Measurements from ENCODE around the gene CEP85. TPM values are rescaled to one million over a fixed set of nuclear protein-coding genes. Genes with fewer than 3 reads are reported as not detected.
A peak's percentile ranks its signal among the peaks of the same experiment; 100 is the strongest.

Gene CEP85
- total RNA-seq, 1 donor from 2014 or later: 8.4 TPM

- Histone ChIP-seq H3K4me3 (ENCODE audit: low read depth, low read length) (no peak overlapping the region), H3K27me3 (ENCODE audit: control insufficient read depth, insufficient read depth, low read length) (no peaks in the 10 kb centered on the region), H3K36me3 (ENCODE audit: control insufficient read depth, insufficient read depth, low read length) (no peaks in the 10 kb centered on the region)
- no peak for FAIRE-seq
- TF ChIP-seq CTCF (IDR thresholded peaks at IDR 0.05; ENCODE audit: insufficient read depth, low read length, severe bottlenecking): no peak
- DNase-seq (ENCODE audit: low read depth): no peak
Observed at GRCh38 chr1:26287033-26287711, 53.2 kb downstream of the CEP85 start.

- H3K4me3 ChIP-seq (ENCODE audit: low read depth, low read length): no peak overlapping the region
- H3K36me3 ChIP-seq (ENCODE audit: control insufficient read depth, insufficient read depth, low read length): no peaks in the 10 kb centered on the region
- TF ChIP-seq CTCF (IDR thresholded peaks at IDR 0.05; ENCODE audit: insufficient read depth, low read length, severe bottlenecking): no peak
- H3K27me3 ChIP-seq (ENCODE audit: control insufficient read depth, insufficient read depth, low read length): no peaks in the 10 kb centered on the region
- DNase-seq (ENCODE audit: low read depth): no peak
- no peak for FAIRE-seq
Observed at GRCh38 chr1:26287811-26288210, 53.8 kb downstream of the CEP85 start.

GRCh38 chr1:26288311-26288941 is 54.4 kb downstream of the CEP85 start:
- no peak for FAIRE-seq
- TF ChIP-seq CTCF (IDR thresholded peaks at IDR 0.05; ENCODE audit: insufficient read depth, low read length, severe bottlenecking): no peak
- no peak overlapping the region for H3K4me3 ChIP-seq (ENCODE audit: low read depth, low read length)

GRCh38 chr1:26289158-26290059 is 55.4 kb downstream of the CEP85 start:
- H3K27me3 ChIP-seq (ENCODE audit: control insufficient read depth, insufficient read depth, low read length): no peaks in the 10 kb centered on the region
- FAIRE-seq (no peak), DNase-seq (ENCODE audit: low read depth) (no peak)
- TF ChIP-seq CTCF (IDR thresholded peaks at IDR 0.05; ENCODE audit: insufficient read depth, low read length, severe bottlenecking): no peak
- no peaks in the 10 kb centered on the region for H3K36me3 ChIP-seq (ENCODE audit: control insufficient read depth, insufficient read depth, low read length)
- no peak overlapping the region for H3K4me3 ChIP-seq (ENCODE audit: low read depth, low read length)

More at GRCh38 chr1:26288311-26288941, 54.4 kb downstream of the CEP85 start:
- DNase-seq (ENCODE audit: low read depth): peak; percentile 50
- H3K36me3 ChIP-seq (ENCODE audit: control insufficient read depth, insufficient read depth, low read length): no peaks in the 10 kb centered on the region
- no peaks in the 10 kb centered on the region for H3K27me3 ChIP-seq (ENCODE audit: control insufficient read depth, insufficient read depth, low read length)

- FAIRE-seq (no peak), DNase-seq (ENCODE audit: low read depth) (no peak)
- TF ChIP-seq CTCF (IDR thresholded peaks at IDR 0.05; ENCODE audit: insufficient read depth, low read length, severe bottlenecking): no peak
- H3K27me3 ChIP-seq (ENCODE audit: control insufficient read depth, insufficient read depth, low read length): no peaks in the 10 kb centered on the region
- H3K4me3 ChIP-seq (ENCODE audit: low read depth, low read length): no peak overlapping the region
- H3K36me3 ChIP-seq (ENCODE audit: control insufficient read depth, insufficient read depth, low read length): no peaks in the 10 kb centered on the region
Observed at GRCh38 chr1:26290122-26290881, 56.3 kb downstream of the CEP85 start.
